Gastroesophageal sphincter (tissue), 4 donors: Measurements from ENCODE around the gene NFASC. TPM values are rescaled to one million over a fixed set of nuclear protein-coding genes. Genes with fewer than 3 reads are reported as not detected.
A peak's percentile ranks its signal among the peaks of the same experiment; 100 is the strongest.

Source experiments
- ATAC-seq: fragments of 150-250 bp; one replicate; pipeline ENCODE4 v1.9.1; 2016; ENCODE audit warnings: mild to moderate bottlenecking, moderate library complexity
- H3K27ac ChIP-seq, 4 donors: fragments of 200-600 bp; sonication (generic) in 3 of 4; 1 replicate in 3 of 4; 2 replicates in 1 of 4; pipeline ENCODE4 v1.5.1; 2016 to 2019
- H3K27me3 ChIP-seq: fragments of 200-600 bp; sonication (generic); one replicate; pipeline ENCODE4 v1.5.1; 2019
- H3K36me3 ChIP-seq, 2 donors: fragments of 200-600 bp; sonication (generic); one replicate each; pipeline ENCODE4 v1.5.1; 2019; ENCODE audit warnings: control low read depth in 1 of 2
- H3K4me1 ChIP-seq, 3 donors: fragments of 200-600 bp; sonication (generic); 1 replicate in 2 of 3; 2 replicates in 1 of 3; pipeline ENCODE4 v1.5.1; 2016 to 2019; ENCODE audit warnings: control low read depth in 2 of 3
- H3K4me3 ChIP-seq, 2 donors: fragments of 200-600 bp; sonication (generic); one replicate each; pipeline ENCODE4 v1.5.1; 2019; ENCODE audit warnings: mild to moderate bottlenecking in 1 of 2, moderate library complexity in 1 of 2
- H3K9me3 ChIP-seq, 3 donors: fragments of 200-600 bp; sonication (generic); one replicate each; pipeline ENCODE4 v1.5.1; 2017 to 2019; ENCODE audit warnings: control low read depth in 2 of 3
- EP300 ChIP-seq: sonication (generic); formaldehyde crosslinking; IDR thresholded peaks from one replicate; pipeline ENCODE4 v1.6.1; 2017; ENCODE audit warnings: antibody characterized with exemption, mild to moderate bottlenecking
- POLR2A ChIP-seq, 2 donors: fragments of 450-650 bp; IDR thresholded peaks; one replicate each; pipeline ENCODE4 v1.6.1; 2017; ENCODE audit warnings: antibody characterized with exemption in 2 of 2, mild to moderate bottlenecking in 2 of 2, moderate library complexity in 1 of 2
- POLR2AphosphoS5 ChIP-seq: sonication (generic); formaldehyde crosslinking; IDR thresholded peaks from one replicate; pipeline ENCODE4 v1.6.1; 2017; ENCODE audit warnings: antibody characterized with exemption
- WGBS, 2 donors: methylation state at CpG; one replicate each; pipeline ENCODE4 v1.1.5; 2018; ENCODE audit warnings: low coverage in 1 of 2; 5-methylcytosine and 5-hydroxymethylcytosine counted together
- total RNA-seq, 4 donors: library from RNA; depleted of rRNA; stranded (reverse); fragments of >200 nt; gene quantifications; one replicate each; pipeline ENCODE4 v1.1.0, GENCODE V29; 2016
- TF ChIP-seq, protein P1 (sequence below), 4 experiments: fragments of 200-600 bp in 2 of 4; fragments of 450-650 bp in 2 of 4; sonication (generic) in 1 of 4; IDR thresholded peaks; one replicate each; pipeline ENCODE4 v1.5.1; 2017 to 2019; ENCODE audit warnings: antibody characterized with exemption in 4 of 4, mild to moderate bottlenecking in 2 of 4, moderate library complexity in 2 of 4

The NFASC gene
- total RNA-seq, 4 donors from 2014 or later = 39.0 to 121 (median 54.5) TPM

DNA sequence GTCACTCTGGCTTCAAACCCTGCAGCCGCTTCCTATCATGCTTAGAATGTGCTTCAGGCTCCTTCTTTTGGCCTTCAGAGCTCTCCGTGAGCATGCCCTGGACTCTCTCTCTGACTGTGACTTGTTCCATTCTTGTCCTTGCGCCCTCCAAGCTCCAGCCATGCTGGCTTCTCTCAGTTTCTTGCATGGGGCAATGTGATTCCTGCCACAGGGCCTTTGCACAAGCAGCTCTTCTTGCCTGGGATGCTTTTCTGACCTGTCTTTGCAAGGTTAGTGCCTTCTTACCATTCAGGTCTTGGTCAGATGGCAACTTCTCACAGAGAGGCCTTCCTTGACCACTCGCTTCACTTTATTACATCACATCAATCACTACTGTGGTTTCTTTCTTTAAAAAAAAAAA is 66.1 kb downstream of the NFASC start:
- no peak overlapping the region for H3K27ac ChIP-seq
- TF ChIP-seq EP300 = no peak
- no peak for TF ChIP-seq POLR2AphosphoS5
- TF ChIP-seq POLR2A (IDR thresholded peaks at IDR 0.05) = no peak
- TF ChIP-seq, protein P1, sequence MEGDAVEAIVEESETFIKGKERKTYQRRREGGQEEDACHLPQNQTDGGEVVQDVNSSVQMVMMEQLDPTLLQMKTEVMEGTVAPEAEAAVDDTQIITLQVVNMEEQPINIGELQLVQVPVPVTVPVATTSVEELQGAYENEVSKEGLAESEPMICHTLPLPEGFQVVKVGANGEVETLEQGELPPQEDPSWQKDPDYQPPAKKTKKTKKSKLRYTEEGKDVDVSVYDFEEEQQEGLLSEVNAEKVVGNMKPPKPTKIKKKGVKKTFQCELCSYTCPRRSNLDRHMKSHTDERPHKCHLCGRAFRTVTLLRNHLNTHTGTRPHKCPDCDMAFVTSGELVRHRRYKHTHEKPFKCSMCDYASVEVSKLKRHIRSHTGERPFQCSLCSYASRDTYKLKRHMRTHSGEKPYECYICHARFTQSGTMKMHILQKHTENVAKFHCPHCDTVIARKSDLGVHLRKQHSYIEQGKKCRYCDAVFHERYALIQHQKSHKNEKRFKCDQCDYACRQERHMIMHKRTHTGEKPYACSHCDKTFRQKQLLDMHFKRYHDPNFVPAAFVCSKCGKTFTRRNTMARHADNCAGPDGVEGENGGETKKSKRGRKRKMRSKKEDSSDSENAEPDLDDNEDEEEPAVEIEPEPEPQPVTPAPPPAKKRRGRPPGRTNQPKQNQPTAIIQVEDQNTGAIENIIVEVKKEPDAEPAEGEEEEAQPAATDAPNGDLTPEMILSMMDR (IDR thresholded peaks at IDR 0.05) = no peak
- H3K36me3 ChIP-seq = peaks cover 0 to 3% of the 10 kb centered on the region in 2 donors
- ATAC-seq = no peak
- H3K27me3 ChIP-seq = no peaks in the 10 kb centered on the region
- 75 to 82% methylated on average over 4 of the region's 4 CpGs for WGBS, 2 donors
- H3K4me3 ChIP-seq = no peak overlapping the region
- peaks cover 0 to 9% (median 0%) of the 10 kb centered on the region in 3 donors for H3K4me1 ChIP-seq
- H3K9me3 ChIP-seq = no peaks in the 10 kb centered on the region

DNA sequence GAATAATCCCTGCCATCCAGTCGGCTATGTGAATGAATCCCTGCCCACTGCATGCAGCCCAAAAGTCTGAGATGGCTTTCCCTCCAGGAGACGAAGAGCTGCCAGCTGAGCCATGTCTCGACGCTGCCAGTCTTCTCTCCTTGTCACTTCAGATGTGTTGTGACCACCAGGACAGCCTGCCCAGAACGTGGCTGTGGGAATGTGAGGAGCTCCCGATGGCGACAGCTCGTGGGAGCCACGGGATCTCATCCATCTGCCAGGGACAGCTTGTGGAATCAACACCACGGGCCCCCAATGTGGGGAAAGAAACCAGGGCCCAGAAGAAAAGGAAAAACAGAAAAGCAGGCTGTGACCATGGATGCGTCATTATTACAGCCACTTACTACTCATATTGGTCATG is 67.2 kb downstream of the NFASC start:
- ATAC-seq = no peak
- no peaks in the 10 kb centered on the region for H3K27me3 ChIP-seq
- TF ChIP-seq POLR2A (IDR thresholded peaks at IDR 0.05) = no peak
- TF ChIP-seq POLR2AphosphoS5 = no peak
- no peak for TF ChIP-seq EP300
- TF ChIP-seq, protein P1 (IDR thresholded peaks at IDR 0.05) = no peak
- WGBS, 2 donors = 70 to 77% methylated on average over 3 to 6 of the region's 11 CpGs
- peaks cover 0 to 15% (median 0%) of the 10 kb centered on the region in 3 donors for H3K4me1 ChIP-seq
- H3K4me3 ChIP-seq = no peak overlapping the region
- H3K27ac ChIP-seq = peak overlapping the region in 1 of 4 donors; percentile 5
- H3K9me3 ChIP-seq = no peaks in the 10 kb centered on the region
- peaks cover 0 to 3% of the 10 kb centered on the region in 2 donors for H3K36me3 ChIP-seq

DNA sequence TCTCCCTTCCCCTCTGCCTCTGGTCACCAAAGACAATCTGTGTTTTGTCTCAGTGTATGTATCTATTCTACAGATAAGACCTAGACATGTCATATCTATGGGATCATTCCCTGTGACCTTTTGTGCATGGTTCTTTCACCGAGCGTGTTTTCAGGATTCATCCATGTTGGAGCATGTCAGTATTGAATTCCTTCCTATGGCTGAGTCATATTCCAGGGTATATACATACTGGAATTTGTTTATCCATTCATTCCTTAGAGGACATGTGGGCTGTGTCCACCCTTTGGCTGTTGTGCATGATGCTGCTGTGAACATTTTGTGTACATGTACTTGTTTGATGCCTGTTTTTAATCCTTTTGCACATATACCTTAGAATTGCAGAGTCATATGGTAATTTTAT is 69.9 kb downstream of the NFASC start:
- H3K9me3 ChIP-seq = no peaks in the 10 kb centered on the region
- H3K36me3 ChIP-seq = peaks cover 0 to 12% of the 10 kb centered on the region in 2 donors
- no peaks in the 10 kb centered on the region for H3K27me3 ChIP-seq
- WGBS, 2 donors = 78 to 83% methylated on average over 2 of the region's 2 CpGs
- TF ChIP-seq, protein P1 (IDR thresholded peaks at IDR 0.05) = no peak
- TF ChIP-seq POLR2A (IDR thresholded peaks at IDR 0.05) = no peak
- TF ChIP-seq POLR2AphosphoS5 = no peak
- no peak for TF ChIP-seq EP300
- H3K27ac ChIP-seq = peak overlapping the region in 1 of 4 donors; percentile 71
- H3K4me1 ChIP-seq = peaks cover 0 to 15% (median 0%) of the 10 kb centered on the region in 3 donors
- H3K4me3 ChIP-seq = no peak overlapping the region
- ATAC-seq = no peak

DNA sequence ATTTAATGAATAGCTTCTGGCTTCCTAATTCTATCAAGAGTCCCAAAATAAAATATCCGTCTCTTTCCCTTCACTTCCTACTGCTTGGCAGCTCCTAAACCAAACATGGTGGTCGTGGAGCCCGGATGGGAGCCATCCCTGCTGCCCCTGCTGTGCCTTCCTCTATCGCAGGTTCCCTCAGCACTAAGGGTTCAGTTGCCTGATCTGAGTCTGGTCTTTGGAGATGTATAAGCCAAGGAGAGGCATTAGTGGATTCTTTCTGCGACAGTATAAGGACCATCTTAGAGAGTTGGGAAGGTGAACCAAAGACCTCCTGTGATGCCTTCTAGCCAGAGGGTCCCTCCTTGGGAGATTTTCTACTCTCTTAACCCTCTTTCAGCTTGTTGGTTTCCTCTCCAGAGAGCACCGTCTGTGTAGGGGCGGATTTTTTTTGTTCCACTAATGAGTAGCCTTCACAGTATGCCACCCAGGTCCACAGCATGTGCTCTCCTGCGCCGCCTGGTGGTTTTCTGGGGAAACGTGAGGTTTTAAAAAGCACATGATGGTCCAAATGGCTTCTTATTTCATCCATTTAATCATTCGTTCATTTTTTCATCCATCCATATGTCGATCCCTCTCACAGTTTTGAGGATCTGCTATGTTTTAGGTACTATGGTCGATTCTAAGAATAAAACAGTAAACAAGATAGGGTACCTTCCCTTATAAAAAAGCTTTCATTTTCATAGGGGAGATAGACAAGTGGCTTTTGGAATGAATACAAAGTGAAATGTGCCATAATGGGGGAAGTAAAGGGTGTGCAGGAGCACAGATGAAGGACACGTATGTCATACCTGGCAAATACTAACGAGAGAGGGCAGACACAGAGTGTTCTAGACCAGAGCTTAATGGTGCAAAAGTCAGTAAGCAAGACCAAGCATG is 71.0 kb downstream of the NFASC start:
- H3K4me1 ChIP-seq = peaks cover 0 to 15% (median 0%) of the 10 kb centered on the region in 3 donors
- no peaks in the 10 kb centered on the region for H3K9me3 ChIP-seq
- no peaks in the 10 kb centered on the region for H3K27me3 ChIP-seq
- WGBS, 2 donors = 26 to 31% methylated on average over 13 to 14 of the region's 15 CpGs
- peak; percentile 77 for ATAC-seq
- TF ChIP-seq POLR2A (IDR thresholded peaks at IDR 0.05) = no peak
- TF ChIP-seq, protein P1 (IDR thresholded peaks at IDR 0.05) = peak in 3 of 4 experiments; percentile 92 to 95 (median 93)
- H3K27ac ChIP-seq = peak overlapping the region in 3 of 4 donors; percentile 60 to 71 (median 65)
- no peak overlapping the region for H3K4me3 ChIP-seq
- H3K36me3 ChIP-seq = peaks cover 0 to 23% of the 10 kb centered on the region in 2 donors
